ENCODE measurements around the gene SLC31A2.
A peak's percentile ranks its signal among the peaks of the same experiment; 100 is the strongest.
"Not testable (repeated sequence)": the region's sequence is repeated elsewhere in the genome, so short reads cannot be mapped to it uniquely, and the experiment has no call there.

Gene SLC31A2

GRCh38 chr9:113131689-113132151, 19.1 kb upstream of the SLC31A2 start:
- H3K4me3 ChIP-seq (replicated peaks; ENCODE audit: low read depth, low read length): no peak overlapping the region
- peak; percentile 9 for DNase-seq (ENCODE audit: extremely low read depth, low read depth)
- no peak for TF ChIP-seq CTCF (IDR thresholded peaks at IDR 0.05; ENCODE audit: low read depth, low read length, missing control alignments)

GRCh38 chr9:113137196-113138168, 13.3 kb upstream of the SLC31A2 start:
- DNase-seq (ENCODE audit: extremely low read depth, low read depth): no peak
- TF ChIP-seq CTCF (IDR thresholded peaks at IDR 0.05; ENCODE audit: low read depth, low read length, missing control alignments): no peak
- H3K4me3 ChIP-seq (replicated peaks; ENCODE audit: low read depth, low read length): no peak overlapping the region

- DNase-seq (ENCODE audit: extremely low read depth, low read depth): no peak
- TF ChIP-seq CTCF (IDR thresholded peaks at IDR 0.05; ENCODE audit: low read depth, low read length, missing control alignments): no peak
- H3K4me3 ChIP-seq (replicated peaks; ENCODE audit: low read depth, low read length): no peak overlapping the region
Measured at GRCh38 chr9:113138760-113139159, 12.0 kb upstream of the SLC31A2 start.

GRCh38 chr9:113139225-113139829, 11.5 kb upstream of the SLC31A2 start:
- H3K4me3 ChIP-seq (replicated peaks; ENCODE audit: low read depth, low read length): no peak overlapping the region
- no peak for TF ChIP-seq CTCF (IDR thresholded peaks at IDR 0.05; ENCODE audit: low read depth, low read length, missing control alignments)
- DNase-seq (ENCODE audit: extremely low read depth, low read depth): no peak

GRCh38 chr9:113139953-113140352, 10.9 kb upstream of the SLC31A2 start:
- no peak for TF ChIP-seq CTCF (IDR thresholded peaks at IDR 0.05; ENCODE audit: low read depth, low read length, missing control alignments)
- no peak overlapping the region for H3K4me3 ChIP-seq (replicated peaks; ENCODE audit: low read depth, low read length)
- no peak for DNase-seq (ENCODE audit: extremely low read depth, low read depth)

GRCh38 chr9:113140896-113141295, 9.9 kb upstream of the SLC31A2 start:
- not testable (repeated sequence) for H3K4me3 ChIP-seq (replicated peaks; ENCODE audit: low read depth, low read length); DNase-seq (ENCODE audit: extremely low read depth, low read depth)

All from HFF-Myc (cell line).